Astrocyte (in vitro differentiated cells and primary cell): Measurements from ENCODE around the gene PLCL1. TPM values are rescaled to one million over a fixed set of nuclear protein-coding genes. Genes with fewer than 3 reads are reported as not detected.

Experiments used
- DNase-seq: peaks from one replicate; pipeline ENCODE4 v3.0.0-alpha.2; 2010; ENCODE audit warnings: low read depth
- FAIRE-seq: peaks from 2 replicates; lab custom pipeline; 2011; peaks lifted over from hg19 to GRCh38; lab: Jason Lieb, UNC
- H2AFZ ChIP-seq: 2 replicates; pipeline ENCODE4 v1.6.0; 2012; ENCODE audit warnings: low read depth, low read length, inconsistent platforms
- H3K27ac ChIP-seq: 2 replicates; pipeline ENCODE4 v1.5.1; 2011; ENCODE audit warnings: low read depth, low read length, inconsistent platforms
- H3K27me3 ChIP-seq: 2 replicates; pipeline ENCODE4 v1.6.0; 2011; ENCODE audit warnings: low read length, inconsistent platforms; ENCODE audit not compliant: insufficient read depth
- H3K36me3 ChIP-seq: 2 replicates; pipeline ENCODE4 v1.5.1; 2011; ENCODE audit warnings: low read length, inconsistent platforms; ENCODE audit not compliant: insufficient read depth
- H3K4me1 ChIP-seq: 2 replicates; pipeline ENCODE4 v1.5.1; 2011; ENCODE audit warnings: low read length, inconsistent platforms; ENCODE audit not compliant: insufficient read depth
- H3K4me2 ChIP-seq: 2 replicates; pipeline ENCODE4 v1.6.0; 2012; ENCODE audit warnings: low read length, inconsistent platforms
- H3K4me3 ChIP-seq: 2 replicates; pipeline ENCODE4 v1.5.1; 2011; ENCODE audit warnings: low read depth, mild to moderate bottlenecking, low read length, inconsistent platforms; ENCODE audit not compliant: insufficient read depth
- H3K79me2 ChIP-seq: 2 replicates; pipeline ENCODE4 v1.6.0; 2012; ENCODE audit warnings: mild to moderate bottlenecking, low read length, inconsistent platforms; ENCODE audit not compliant: insufficient read depth
- H3K9ac ChIP-seq: 2 replicates; pipeline ENCODE4 v1.6.0; 2012; ENCODE audit warnings: mild to moderate bottlenecking, low read length, inconsistent platforms
- H3K9me3 ChIP-seq: 2 replicates; pipeline ENCODE4 v1.5.1; 2012; ENCODE audit warnings: low read depth, mild to moderate bottlenecking, low read length, inconsistent platforms; ENCODE audit not compliant: insufficient read depth
- H4K20me1 ChIP-seq: 2 replicates; pipeline ENCODE4 v1.6.0; 2012; ENCODE audit warnings: low read length, inconsistent platforms; ENCODE audit not compliant: insufficient read depth
- H3K27ac Mint-ChIP-seq: one replicate; pipeline ENCODE4 v1.8.0; 2021; ENCODE audit warnings: mild to moderate bottlenecking, mixed read lengths; ENCODE audit not compliant: unreplicated experiment
- H3K27me3 Mint-ChIP-seq: one replicate; pipeline ENCODE4 v1.8.0; 2021; ENCODE audit warnings: low read depth, mixed read lengths; ENCODE audit not compliant: unreplicated experiment
- H3K36me3 Mint-ChIP-seq: one replicate; pipeline ENCODE4 v1.8.0; 2021; ENCODE audit warnings: low read depth, mixed read lengths; ENCODE audit not compliant: unreplicated experiment
- H3K4me1 Mint-ChIP-seq: one replicate; pipeline ENCODE4 v1.8.0; 2021; ENCODE audit warnings: low read depth, mixed read lengths; ENCODE audit not compliant: unreplicated experiment
- H3K4me3 Mint-ChIP-seq: one replicate; pipeline ENCODE4 v1.8.0; 2021; ENCODE audit warnings: mild to moderate bottlenecking, moderate library complexity, mixed read lengths; ENCODE audit not compliant: unreplicated experiment
- H3K9me3 Mint-ChIP-seq: one replicate; pipeline ENCODE4 v1.8.0; 2021; ENCODE audit warnings: mild to moderate bottlenecking, mixed read lengths; ENCODE audit not compliant: unreplicated experiment
- CTCF ChIP-seq: IDR thresholded peaks from 2 replicates; pipeline ENCODE4 v1.5.1; 2011; ENCODE audit warnings: low read depth, mild to moderate bottlenecking, inconsistent platforms, low read length, moderate library complexity; ENCODE audit not compliant: insufficient read depth
- EZH2 ChIP-seq: IDR thresholded peaks from 2 replicates; pipeline ENCODE4 v1.6.1; 2012; ENCODE audit warnings: mild to moderate bottlenecking, low read length, inconsistent platforms; ENCODE audit not compliant: insufficient read depth
- total RNA-seq: library from RNA; stranded (reverse); gene quantifications from 2 replicates; pipeline ENCODE4 v1.2.1, GENCODE V29; 2021

Gene PLCL1
- total RNA-seq, 1 donor from 2014 or later = 0.84 TPM

GRCh38 chr2:198072655-198073054, 268.3 kb downstream of the PLCL1 start:
- Histone ChIP-seq H3K79me2 (no peaks in the 10 kb centered on the region), H3K9ac (no peak overlapping the region), H2AFZ (no peak overlapping the region), H3K4me2 (no peak overlapping the region), H3K27ac (no peak overlapping the region), H3K36me3 (no peaks in the 10 kb centered on the region), H3K27me3 (no peaks in the 10 kb centered on the region), H3K9me3 (no peaks in the 10 kb centered on the region), H4K20me1 (no peaks in the 10 kb centered on the region), H3K4me1 (no peaks in the 10 kb centered on the region), H3K4me3 (no peak overlapping the region)
- no peaks in the 10 kb centered on the region for H3K27me3 Mint-ChIP-seq
- no peaks in the 10 kb centered on the region for H3K36me3 Mint-ChIP-seq
- no peaks in the 10 kb centered on the region for H3K9me3 Mint-ChIP-seq
- no peak for TF ChIP-seq EZH2
- TF ChIP-seq CTCF = no peak
- H3K4me3 Mint-ChIP-seq = no peak overlapping the region
- DNase-seq (no peak), FAIRE-seq (no peak)
- H3K4me1 Mint-ChIP-seq = no peaks in the 10 kb centered on the region
- no peak overlapping the region for H3K27ac Mint-ChIP-seq

GRCh38 chr2:198073253-198073652, 268.9 kb downstream of the PLCL1 start:
- FAIRE-seq (no peak), DNase-seq (no peak)
- no peaks in the 10 kb centered on the region for H4K20me1 ChIP-seq
- no peaks in the 10 kb centered on the region for H3K79me2 ChIP-seq
- H2AFZ ChIP-seq = no peak overlapping the region
- H3K4me1 Mint-ChIP-seq = no peaks in the 10 kb centered on the region
- no peaks in the 10 kb centered on the region for H3K27me3 Mint-ChIP-seq
- no peaks in the 10 kb centered on the region for H3K9me3 Mint-ChIP-seq
- no peak overlapping the region for H3K4me3 ChIP-seq
- H3K4me2 ChIP-seq = no peak overlapping the region
- H3K4me1 ChIP-seq = no peaks in the 10 kb centered on the region
- H3K9me3 ChIP-seq = no peaks in the 10 kb centered on the region
- H3K27ac Mint-ChIP-seq = no peak overlapping the region
- H3K27ac ChIP-seq = no peak overlapping the region
- no peak overlapping the region for H3K9ac ChIP-seq
- H3K36me3 ChIP-seq = no peaks in the 10 kb centered on the region
- no peaks in the 10 kb centered on the region for H3K36me3 Mint-ChIP-seq
- no peak for TF ChIP-seq CTCF
- TF ChIP-seq EZH2 = no peak
- H3K4me3 Mint-ChIP-seq = no peak overlapping the region
- H3K27me3 ChIP-seq = no peaks in the 10 kb centered on the region

- Histone ChIP-seq H3K27ac (no peak overlapping the region), H3K4me3 (no peak overlapping the region), H2AFZ (no peak overlapping the region), H3K36me3 (no peaks in the 10 kb centered on the region), H3K27me3 (no peaks in the 10 kb centered on the region), H3K4me2 (no peak overlapping the region), H3K79me2 (no peaks in the 10 kb centered on the region), H3K4me1 (no peaks in the 10 kb centered on the region), H4K20me1 (no peaks in the 10 kb centered on the region), H3K9ac (no peak overlapping the region), H3K9me3 (no peaks in the 10 kb centered on the region)
- no peak overlapping the region for H3K27ac Mint-ChIP-seq
- H3K36me3 Mint-ChIP-seq = no peaks in the 10 kb centered on the region
- H3K27me3 Mint-ChIP-seq = no peaks in the 10 kb centered on the region
- no peak for FAIRE-seq
- no peak overlapping the region for H3K4me3 Mint-ChIP-seq
- no peaks in the 10 kb centered on the region for H3K4me1 Mint-ChIP-seq
- DNase-seq = no peak
- no peaks in the 10 kb centered on the region for H3K9me3 Mint-ChIP-seq
- TF ChIP-seq EZH2 (no peak), CTCF (no peak)
Observed at GRCh38 chr2:198077477-198077876, 273.1 kb downstream of the PLCL1 start.
